ENCODE data around the gene HBQ1.
"Not testable (repeated sequence)": the region's sequence is repeated elsewhere in the genome, so short reads cannot be mapped to it uniquely, and the experiment has no call there.

The HBQ1 gene

DNA sequence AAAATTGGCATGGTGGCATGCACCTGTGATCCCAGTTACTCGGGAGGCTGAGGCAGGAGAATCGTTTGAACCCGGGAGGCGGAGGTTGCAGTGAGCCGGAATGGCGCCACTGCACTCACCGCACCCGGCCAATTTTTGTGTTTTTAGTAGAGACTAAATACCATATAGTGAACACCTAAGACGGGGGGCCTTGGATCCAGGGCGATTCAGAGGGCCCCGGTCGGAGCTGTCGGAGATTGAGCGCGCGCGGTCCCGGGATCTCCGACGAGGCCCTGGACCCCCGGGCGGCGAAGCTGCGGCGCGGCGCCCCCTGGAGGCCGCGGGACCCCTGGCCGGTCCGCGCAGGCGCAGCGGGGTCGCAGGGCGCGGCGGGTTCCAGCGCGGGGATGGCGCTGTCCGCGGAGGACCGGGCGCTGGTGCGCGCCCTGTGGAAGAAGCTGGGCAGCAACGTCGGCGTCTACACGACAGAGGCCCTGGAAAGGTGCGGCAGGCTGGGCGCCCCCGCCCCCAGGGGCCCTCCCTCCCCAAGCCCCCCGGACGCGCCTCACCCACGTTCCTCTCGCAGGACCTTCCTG is at the start of gene HBQ1:
HBQ1 (plus strand) TSS at position 359 of the 575 bp plus-strand sequence; CDS start at position 387, 28 bp downstream.
- DNase-seq: no peak

DNA sequence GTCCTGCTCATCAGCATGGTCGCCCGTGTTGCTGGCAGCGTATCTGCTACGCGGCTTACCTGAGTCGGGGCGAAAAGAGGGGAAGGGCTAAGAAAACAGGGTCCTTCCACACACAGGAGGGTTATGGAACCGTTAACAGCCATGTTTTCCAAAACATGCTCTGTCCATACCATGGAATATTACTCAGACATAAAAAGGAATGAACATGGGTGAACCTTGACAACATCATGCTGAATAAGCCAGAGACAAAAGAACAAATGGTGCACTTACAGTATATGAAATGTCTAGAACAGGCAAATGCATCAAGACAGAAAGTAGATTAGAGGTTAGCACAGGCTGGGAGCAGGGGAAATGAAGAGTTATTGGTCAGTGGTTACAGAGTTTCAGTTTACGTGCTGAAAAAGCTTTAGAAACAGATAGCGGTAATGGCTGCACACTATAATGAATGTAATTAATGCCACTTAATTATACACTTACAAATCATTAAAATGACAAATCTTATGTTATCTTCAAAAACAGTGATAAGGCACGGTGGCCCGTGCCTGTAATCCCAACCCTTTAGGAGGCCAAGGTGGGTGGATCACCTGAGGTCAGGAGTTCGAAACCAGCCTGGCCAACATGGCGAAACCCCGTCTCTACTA is 49.6 kb upstream of the HBQ1 start:
- DNase-seq: no peak

- no peak for DNase-seq
Observed at GRCh38 chr16:132120-132519, 48.1 kb upstream of the HBQ1 start.

GRCh38 chr16:133716-134115 is 46.5 kb upstream of the HBQ1 start:
- DNase-seq: no peak

DNA sequence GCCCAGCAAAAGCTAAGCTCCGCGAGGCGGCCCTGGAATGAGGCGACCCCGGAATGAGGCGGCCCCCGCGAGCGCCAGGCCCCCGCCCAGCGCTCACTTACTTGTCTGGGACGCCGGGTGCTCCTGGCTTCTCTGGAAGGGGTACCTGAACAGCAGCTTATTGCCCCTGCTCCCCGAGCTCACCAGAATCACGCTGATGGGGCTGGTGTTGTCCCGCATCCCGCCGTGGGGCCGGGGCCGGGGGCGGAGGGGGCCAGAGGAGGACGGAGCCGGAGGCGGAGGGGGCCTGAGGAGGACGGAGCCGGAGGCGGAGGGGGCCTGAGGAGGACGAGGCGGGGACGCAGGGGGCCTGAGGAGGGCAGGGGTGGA is 42.2 kb upstream of the HBQ1 start:
- no peak for DNase-seq

DNA sequence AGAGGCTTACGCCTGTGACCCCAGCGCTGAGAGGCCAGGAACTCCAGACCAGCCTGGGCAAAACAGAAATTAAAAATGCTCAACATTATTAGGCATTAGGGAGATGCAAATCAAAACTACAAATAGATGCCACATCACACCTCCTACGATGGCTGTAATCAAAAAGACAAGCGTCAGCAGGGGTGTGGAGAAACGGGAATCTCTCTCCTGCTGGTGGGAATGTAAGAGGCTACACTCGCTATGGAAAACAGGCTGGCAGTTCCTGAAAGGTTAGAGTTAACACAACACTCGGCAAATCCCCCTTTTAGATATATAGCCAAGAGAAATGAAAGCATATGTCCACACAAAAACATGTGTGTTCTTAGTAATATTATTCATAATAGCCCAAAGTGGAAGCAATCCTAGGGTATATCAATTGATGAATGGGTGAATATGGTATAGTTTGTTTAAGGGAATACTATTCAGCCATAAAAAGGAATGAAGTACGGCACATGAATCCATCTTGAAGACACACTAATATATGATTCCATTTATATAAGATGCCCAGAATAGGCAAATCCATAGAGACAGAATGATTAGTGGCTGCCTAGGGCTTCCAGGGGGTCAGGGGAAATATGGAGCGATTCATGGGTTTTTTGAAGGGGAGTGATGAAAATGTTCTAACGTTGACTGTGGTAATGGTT is 39.9 kb upstream of the HBQ1 start:
- no peak for DNase-seq

GRCh38 chr16:142405-142967 is 37.8 kb upstream of the HBQ1 start:
- DNase-seq: no peak

GRCh38 chr16:143047-143446 is 37.2 kb upstream of the HBQ1 start:
- DNase-seq: no peak

DNA sequence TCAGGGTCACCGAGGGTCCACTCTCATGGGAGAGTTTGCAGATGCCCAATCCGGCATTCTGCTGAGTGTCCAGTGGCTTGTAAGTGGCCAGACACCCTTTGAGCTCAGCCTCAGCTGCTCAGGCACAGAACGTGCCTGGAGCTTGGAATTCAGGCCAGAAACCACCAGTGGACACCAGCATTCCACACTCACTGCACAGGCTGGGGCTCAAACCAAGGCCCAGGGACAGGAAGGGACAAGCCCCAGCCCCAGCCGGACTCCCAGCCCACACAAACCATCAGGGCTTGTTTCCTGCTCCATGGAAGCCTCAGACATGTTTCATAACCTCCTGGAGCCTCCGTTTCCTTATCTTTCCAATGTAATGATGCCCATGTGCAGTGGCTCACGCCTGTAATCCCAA is 36.8 kb upstream of the HBQ1 start:
- DNase-seq: no peak

- DNase-seq: no peak
Observed at GRCh38 chr16:144797-145252, 35.4 kb upstream of the HBQ1 start.

DNA sequence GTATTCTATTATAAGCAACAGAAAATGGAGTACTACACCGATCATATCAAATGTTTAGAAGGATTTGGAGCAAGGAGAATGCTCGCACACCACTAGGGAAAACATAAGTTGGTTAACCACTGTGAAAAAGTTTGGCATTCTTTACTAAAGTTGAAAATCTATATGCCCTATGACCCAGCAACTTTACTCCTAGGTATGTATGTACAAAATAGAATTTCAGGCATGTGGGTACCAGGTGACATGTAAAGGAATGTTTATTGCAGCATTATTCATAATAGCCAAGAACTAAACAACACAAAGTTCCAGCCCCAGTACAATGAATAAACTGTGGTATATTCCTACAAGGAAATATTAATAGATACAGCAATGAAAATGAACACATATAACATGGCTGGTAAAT is 33.6 kb upstream of the HBQ1 start:
- DNase-seq: no peak

DNA sequence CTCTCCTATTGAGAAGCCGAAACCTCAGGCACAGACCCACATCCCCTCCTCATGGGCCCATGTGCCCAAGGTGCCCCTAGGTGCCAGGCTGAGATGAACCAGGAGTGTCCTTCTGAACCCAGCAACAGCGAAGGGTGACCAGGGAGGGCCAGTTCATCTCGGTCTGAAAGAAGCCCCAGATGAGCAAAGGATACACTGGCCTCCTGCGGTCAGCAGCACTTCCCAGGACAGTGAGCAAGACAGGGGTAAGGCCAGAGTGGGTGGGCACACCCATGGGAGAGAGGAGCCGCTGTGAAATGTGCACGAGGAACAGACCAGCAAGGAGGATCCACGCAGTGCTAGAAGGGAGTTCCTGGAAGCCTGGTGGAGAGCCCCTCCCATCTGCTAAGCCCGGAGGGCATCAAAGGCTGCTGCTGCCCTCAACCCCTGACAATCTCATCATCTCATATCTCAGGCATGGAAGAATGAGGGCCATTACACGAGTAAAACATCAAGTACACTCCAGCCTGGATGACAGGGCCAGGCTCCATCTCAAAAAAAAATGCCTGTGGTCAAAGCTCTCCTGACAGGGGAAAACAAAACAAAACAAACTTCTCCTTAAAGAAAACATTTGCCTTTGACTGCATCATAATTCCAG is 31.1 kb upstream of the HBQ1 start:
- no peak for DNase-seq

GRCh38 chr16:152141-153128 is 27.8 kb upstream of the HBQ1 start, which contains the start of gene HBZ:
TSS of gene HBZ (plus strand) at chr16:152644. CDS start at chr16:152910, 266 bp downstream.
- DNase-seq: no peak

DNA sequence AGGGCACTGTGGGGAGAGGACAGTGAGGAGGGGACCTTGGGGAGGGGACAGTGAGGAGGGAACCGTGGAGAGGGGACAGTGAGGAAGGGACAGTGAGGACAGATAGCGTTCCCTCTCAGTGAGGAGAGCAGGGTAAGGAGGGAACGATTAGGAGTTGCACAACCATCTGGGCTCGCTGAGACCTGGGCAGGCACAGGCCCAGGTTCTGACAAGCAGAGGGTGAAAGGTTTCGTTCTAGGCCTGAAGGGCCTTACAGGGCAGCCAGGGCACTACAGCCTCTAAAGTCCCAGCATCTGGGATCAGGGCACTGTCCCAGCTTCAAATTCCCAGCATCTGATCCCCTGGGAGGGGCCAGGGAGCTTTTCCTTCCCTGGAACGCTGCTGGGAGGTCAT is 27.1 kb upstream of the HBQ1 start:
- not testable (repeated sequence) for DNase-seq

DNA sequence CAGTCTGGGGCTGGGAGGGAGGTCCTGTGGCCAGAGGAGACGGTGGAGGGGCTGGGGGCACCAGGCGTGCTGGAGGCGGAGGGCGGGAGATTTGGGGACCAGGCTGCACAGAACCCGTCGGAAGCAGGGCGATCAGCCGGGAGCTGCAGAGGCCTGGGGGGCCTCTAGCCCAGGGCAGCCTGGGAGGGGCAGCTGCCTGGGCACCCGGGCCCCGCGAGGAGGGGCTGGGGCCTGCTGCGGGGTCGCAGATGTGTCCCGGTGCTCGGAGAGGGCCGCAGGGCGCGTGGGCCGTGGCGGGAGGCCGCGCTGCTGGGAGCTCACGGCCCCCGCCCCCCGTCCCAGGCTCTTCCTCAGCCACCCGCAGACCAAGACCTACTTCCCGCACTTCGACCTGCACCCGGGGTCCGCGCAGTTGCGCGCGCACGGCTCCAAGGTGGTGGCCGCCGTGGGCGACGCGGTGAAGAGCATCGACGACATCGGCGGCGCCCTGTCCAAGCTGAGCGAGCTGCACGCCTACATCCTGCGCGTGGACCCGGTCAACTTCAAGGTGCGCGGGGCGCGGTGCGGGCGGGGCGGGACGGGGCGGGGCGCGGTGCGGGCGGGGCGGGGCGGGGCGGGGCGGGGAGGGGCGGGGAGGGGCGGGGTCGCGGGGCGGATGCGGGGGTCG is 26.6 kb upstream of the HBQ1 start:
- not testable (repeated sequence) for DNase-seq

DNA sequence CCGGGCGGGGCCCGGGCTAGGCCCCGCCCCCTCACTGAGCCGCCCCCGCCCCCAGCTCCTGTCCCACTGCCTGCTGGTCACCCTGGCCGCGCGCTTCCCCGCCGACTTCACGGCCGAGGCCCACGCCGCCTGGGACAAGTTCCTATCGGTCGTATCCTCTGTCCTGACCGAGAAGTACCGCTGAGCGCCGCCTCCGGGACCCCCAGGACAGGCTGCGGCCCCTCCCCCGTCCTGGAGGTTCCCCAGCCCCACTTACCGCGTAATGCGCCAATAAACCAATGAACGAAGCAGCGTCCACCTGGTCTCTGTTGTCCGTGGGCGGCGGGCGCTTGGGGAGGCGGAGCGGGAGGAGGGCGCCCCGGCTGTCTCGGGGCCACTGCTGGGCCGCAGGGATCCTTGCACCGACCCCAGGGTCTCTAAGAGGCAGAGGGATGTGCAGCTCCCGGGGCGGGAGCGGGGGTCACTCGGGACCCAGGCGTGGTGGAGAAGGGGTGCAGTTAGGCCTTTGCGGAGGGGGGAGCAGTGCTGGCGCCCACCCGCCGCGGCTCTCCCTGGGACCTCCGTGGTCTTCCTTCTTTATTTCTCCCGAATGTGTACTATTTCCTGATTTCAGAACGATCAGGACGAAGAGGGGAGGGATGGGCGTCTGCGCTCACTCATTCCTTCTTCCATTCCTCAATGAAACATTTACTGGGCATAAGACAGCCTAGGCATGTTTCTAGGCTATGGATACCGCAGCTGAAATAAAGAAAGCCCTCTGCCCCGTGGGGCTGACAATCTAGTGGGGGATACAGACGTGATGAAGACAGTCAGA is 25.8 kb upstream of the HBQ1 start:
- DNase-seq: no peak

DNA sequence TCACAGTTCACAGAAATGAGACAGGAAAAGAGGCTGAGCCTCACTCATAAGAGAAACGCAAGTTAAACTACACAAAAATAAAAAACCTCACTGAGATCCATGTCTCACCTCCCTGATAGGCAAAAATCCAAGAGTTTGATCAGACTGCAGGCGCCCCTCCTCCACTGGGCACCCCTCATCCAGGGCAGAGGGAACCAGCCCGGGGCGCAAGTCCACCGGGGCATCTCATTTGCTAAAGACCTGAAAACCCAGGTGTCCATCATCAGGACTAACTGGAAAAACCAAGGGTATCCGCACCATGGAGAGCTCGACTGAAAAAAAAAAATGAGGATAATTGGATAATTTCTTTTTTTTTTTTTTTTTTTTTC is 25.2 kb upstream of the HBQ1 start:
- no peak for DNase-seq

- no peak for DNase-seq
Observed at GRCh38 chr16:159136-159849, 21.0 kb upstream of the HBQ1 start.

DNA sequence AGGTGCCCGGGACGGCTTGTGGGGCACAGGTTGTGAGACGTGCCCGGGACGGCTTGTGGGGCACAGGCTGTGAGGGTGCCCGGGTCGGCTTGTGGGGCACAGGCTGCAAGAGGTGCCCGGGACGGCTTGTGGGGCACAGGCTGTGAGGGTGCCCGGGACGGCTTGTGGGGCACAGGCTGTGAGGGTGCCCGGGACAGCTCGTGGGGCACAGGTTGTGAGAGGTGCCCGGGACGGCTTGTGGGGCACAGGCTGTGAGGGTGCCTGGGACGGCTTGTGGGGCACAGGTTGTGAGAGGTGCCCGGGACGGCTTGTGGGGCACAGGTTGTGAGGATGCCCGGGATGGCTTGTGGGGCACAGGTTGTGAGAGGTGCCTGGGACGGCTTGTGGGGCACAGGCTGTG is 20.0 kb upstream of the HBQ1 start:
- not testable (repeated sequence) for DNase-seq

DNA sequence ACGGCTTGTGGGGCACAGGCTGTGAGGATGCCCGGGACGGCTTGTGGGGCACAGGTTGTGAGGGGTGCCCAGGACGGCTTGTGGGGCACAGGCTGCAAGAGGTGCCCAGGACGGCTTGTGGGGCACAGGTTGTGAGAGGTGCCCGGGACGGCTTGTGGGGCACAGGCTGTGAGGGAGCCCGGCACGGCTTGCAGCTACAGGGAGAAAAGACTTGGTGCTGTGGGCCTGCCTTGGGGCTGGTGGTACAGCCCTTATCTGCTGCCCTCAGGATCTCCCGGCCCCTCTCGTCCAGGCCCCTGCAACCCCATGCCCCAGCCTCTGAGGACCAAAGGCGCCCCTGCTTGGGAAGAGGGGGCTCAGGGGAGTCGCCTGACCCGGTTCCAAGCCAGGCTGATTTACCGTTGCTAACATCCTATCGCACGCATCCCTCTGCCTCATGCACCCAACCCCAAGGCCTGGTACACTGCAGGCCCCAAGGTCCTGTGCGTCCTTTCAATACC is 19.5 kb upstream of the HBQ1 start:
- no peak for DNase-seq
